GM18868 (cell line): ENCODE data around the gene SLC25A15.
A peak's percentile ranks its signal among the peaks of the same experiment; 100 is the strongest.
"Not testable (repeated sequence)": the region's sequence is repeated elsewhere in the genome, so short reads cannot be mapped to it uniquely, and the experiment has no call there.

ENCODE experiments used
- ATAC-seq: cut with Tn5 transposase; IDR thresholded peaks from one replicate; pipeline ENCODE4 v1.9.1; 2021; ENCODE audit warnings: mild to moderate bottlenecking, moderate library complexity; ENCODE audit not compliant: unreplicated experiment

Gene SLC25A15

DNA sequence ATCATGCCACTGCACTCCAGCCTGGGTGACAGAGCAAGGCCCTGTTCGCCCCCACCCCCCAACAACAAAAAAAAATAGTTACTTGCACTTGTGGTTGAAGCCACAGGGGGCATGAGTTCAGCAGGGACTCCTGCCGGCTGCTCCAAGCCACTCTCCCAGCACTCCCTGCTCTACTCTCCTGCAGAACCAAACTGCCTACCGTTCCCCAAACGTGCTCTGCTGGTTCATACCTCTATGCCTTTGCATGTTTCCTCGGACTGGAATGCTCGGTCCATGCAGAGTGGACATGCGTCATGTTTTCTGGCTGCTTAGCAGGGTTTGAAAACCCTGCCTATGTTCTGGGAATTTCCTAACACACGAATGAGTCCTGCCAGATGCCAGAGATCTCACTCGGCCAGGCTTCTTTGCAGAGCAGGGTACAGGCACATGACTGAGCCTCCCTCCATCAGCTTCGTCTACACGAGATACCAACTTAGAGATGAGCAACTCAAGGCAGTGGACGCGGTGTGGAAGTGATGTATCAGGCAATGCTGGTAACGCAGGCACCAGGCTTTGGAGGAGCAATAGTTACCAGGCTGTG lies 8.5 kb upstream of the SLC25A15 start:
- ATAC-seq, result no peak

GRCh38 chr13:40781717-40782116 lies 7.7 kb upstream of the SLC25A15 start:
- no peak for ATAC-seq

DNA sequence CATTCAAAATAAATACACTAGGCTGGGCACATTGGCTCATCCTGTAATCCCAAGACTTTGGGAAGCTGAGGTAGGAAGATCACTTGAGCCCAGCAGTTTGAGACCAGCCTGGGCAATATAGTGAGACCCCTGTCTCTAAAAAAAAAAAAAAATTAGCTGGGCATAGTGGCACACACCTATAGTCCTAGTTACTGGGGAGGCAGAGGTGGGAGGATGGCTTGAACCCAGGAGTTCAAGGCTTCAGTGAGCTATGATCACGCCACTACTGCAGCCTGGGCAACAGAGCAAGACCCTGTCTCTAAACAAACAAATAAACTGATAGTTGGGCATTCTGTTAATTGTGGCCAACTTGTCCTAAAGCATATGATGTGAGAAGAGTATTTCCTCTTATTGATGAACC lies 6.4 kb upstream of the SLC25A15 start:
- not testable (repeated sequence) for ATAC-seq

DNA sequence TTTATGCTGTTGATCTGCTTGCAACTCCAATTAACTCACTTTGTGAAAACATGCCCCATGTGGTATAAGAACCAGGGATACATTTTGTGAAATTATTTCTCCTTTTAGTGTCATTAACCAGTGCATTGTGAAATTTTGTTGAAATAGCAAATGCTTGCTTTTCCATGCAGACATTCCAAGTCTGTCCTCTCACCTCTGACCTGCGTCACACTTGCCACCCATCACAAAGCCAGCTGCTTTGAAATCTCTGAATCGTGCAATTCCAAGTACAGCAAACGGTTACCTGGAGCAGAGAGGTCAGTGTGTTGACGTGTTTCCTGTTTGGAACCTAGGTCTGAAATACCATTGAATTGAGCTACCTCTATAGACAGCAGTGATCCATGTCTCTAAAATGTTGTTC lies 4.9 kb upstream of the SLC25A15 start:
- no peak for ATAC-seq

- no peak for ATAC-seq
These were observed 2.8 kb upstream of the SLC25A15 start for GRCh38 chr13:40786568-40786996.

DNA sequence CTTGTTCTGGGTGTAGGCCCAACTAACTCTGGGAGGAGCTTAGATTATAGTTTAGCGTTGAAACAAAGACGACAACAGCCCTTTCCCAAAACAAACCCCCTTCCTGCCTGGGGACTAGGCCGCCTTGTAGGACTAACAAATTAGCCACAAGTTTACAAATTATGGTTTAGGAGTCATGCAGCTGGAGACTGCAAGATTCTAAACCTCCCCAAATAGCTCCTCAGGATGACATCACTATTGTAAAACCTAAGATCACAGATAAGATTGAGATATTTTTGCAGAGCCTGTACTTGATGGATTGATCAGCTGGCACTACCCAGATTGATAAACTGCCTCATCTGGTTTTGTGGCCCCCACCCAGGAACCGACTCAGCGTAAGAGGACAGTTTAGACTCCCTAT lies 2.3 kb upstream of the SLC25A15 start:
- no peak for ATAC-seq

DNA sequence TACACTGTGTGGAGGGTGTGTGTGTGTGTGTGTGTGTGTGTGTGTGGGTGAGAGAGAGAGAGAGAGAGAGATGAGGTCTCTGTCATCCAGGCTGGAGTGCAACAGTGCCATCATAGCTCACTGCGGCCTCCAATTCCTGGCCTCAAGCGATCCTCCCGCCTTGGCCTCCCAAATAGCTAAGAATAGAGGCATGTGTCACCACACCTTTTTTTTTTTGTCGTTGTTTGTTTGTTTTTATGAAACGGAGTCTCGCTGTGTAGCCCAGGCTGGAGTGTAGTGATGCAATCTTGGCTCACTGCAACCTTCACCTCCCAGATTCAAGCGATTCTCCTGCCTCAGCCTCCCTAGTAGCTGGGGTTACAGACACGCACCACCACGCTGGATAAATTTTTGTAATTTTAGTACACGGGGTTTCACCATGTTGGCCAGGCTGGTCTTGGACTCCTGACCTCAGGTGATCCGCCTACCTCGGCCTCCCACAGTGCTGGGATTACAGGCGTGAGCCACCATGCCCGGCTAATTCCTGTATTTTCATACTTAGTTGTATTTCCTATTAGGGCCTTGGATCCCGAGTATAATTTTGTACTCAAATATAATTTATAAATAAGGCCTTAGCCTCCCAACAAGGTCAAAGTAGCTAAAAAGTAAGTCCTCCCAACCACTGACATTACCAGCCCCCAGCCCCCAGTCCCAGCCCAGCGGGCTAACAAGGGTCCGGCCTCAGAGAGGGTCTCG lies 704 bp upstream of the SLC25A15 start:
- ATAC-seq, result not testable (repeated sequence)

DNA sequence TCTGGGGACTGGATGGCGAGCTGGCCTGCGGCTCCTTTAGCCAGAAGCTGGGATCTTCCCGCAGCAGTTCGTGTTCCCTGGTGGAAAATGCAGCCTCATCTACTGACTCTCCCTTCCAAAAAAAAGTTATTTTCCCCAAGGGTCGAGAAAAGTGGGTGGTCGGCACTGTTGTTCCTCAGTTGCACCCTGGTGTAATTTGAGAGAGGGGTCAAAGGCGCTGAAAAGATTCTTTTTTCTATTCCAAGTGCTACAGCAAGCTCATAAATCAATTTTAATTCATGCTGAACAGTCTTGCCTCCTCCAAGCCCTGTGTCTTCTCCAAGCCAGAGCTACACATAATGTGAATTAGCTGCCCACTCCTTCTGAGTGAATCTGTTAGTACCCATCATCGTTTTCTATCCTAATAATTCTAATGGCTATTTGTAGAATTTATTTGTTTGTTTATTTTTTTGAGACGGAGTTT lies 774 bp downstream of the SLC25A15 start:
- no peak for ATAC-seq

- ATAC-seq, result no peak
These were observed 3.1 kb downstream of the SLC25A15 start for GRCh38 chr13:40792284-40793051.

DNA sequence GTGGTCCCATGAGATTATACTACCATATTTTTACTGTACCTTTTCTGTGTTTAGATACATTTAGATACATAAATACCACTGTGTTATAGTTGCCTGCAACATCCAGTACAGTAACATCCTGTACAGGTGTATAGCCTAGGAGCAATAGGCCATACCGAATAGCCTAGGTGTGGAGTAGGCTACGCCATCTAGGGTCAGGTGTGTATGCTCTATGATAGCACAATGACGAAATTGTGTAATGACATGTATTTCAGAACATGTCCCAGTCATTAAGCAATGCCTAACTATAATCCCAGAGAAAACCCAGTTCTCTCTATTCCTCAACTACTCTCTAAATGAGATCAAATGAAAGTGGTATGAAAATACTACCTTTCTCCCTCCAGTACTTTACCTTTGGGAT lies 3.9 kb downstream of the SLC25A15 start:
- ATAC-seq, result no peak

GRCh38 chr13:40794414-40795368 lies 5.3 kb downstream of the SLC25A15 start:
- no peak for ATAC-seq

- no peak for ATAC-seq
These were observed 7.2 kb downstream of the SLC25A15 start for GRCh38 chr13:40796649-40797048.

GRCh38 chr13:40798380-40798779 lies 9.0 kb downstream of the SLC25A15 start:
- ATAC-seq, result no peak

DNA sequence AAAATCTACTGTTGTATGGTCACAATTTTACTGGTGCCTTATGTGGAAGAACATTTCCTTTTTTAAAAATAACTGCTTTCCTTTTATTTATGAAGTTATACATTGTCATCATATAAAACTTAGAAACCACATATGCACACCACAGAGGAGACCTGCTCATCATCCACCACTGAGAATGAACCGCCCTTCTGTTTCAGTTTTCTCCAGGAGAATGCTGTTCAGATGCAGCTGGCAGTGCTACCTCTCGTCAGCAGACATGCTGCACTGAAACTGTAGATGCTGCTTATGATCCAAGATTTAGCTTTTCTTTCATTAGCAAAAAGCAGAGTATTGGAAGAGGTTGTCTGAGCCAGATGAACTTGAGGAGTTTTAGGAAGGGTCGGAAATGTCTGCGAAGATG lies 10.1 kb downstream of the SLC25A15 start:
- no peak for ATAC-seq

DNA sequence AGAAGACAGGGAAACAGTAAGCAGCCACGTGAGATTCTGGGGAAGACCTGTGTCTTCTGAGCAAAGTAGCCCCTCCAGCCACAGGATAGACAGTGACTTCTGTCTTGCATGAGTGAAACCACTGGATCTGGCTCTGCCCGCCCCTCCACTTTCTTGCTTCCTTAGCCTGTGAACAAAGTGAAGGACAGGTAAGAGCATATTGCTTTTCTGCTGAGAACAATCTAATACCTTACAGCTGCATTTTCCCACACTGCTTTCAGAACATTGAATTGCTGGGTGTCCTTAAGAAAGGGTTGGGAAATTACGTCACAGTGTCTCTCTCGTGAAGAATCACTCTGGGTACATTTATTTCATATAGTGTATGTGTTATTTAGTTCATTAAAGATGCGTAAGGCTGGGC lies 11.1 kb downstream of the SLC25A15 start:
- ATAC-seq, result no peak

GRCh38 chr13:40801255-40802217 lies 12.1 kb downstream of the SLC25A15 start:
- ATAC-seq, result no peak

- no peak for ATAC-seq
These were observed 13.9 kb downstream of the SLC25A15 start for GRCh38 chr13:40803316-40803715.

DNA sequence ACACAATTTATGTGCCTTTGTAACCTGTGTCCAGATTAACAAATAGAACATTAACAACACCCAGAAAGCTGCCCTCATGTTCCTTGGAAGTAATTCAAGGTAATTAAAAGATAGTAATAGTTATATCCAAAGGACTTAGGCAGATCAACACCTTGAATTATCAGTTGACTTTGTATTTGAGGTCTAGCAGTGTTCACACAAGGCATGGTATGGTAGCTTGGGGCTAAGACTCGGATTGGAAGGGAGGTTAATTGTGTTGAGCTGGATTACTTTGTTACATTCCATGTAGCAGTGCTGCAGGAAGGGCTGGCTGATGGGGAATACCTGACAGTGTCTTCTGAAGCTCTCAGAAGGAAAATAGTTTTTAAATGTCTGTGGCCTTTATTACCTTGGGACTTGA lies 16.8 kb downstream of the SLC25A15 start:
- no peak for ATAC-seq

GRCh38 chr13:40809471-40809870 lies 20.1 kb downstream of the SLC25A15 start:
- no peak for ATAC-seq

DNA sequence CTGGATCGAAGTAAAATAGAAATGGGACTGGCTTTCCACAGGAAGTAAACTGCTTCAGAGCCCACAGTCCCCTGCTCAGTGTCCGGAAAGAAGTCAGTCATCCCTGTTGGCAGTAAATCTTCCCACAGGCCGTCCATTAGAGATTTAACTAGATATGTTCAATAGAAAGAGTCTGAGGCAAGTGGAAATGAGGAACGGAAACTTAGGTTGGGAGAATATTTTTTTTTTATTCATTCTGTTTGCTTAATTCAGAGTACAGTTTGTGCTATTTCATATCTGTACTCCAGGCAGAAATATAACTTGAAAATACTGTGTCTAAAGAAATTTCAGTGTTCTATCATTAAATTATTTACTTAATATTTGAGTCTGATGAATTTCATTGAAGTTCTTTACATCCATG lies 22.7 kb downstream of the SLC25A15 start:
- peak; percentile 47 for ATAC-seq
